Measurements from ENCODE around the gene FLYWCH2. TPM values are rescaled to one million over a fixed set of nuclear protein-coding genes. Genes with fewer than 3 reads are reported as not detected.

FLYWCH2 gene
- total and polyA plus RNA-seq, 2 of the 8 experiments (the other 6 are each of a cell fraction or from before 2014, with no cell fraction given): 16.4 to 30.7 TPM

DNA sequence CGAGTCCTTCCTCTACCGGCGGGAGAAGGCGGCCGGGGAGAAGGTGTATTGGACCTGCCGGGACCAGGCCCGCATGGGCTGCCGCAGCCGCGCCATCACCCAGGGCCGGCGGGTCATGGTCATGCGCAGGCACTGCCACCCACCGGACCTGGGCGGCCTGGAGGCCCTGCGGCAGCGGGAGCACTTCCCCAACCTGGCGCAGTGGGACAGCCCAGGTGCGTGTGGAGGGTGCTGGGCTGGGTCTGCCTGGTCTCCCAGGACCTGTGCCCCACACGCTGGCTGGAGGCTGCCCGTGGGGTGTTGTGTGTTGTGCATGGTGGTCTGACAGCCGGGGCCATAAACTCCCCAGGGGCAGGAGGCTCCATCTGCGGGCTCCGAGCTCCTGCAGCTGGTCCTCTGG lies 54.2 kb downstream of the FLYWCH2 start:
- CTCF ChIA-PET (ENCODE audit: partially characterized antibody): interaction anchor here (0.6 to 1.8 kb wide), 4 partner anchors 9 to 145 kb away, joined by 3 to 6 read pairs (median 4); no protein-coding TSS in a partner anchor
- no peak overlapping the region for H3K4me2 ChIP-seq (ENCODE audit: insufficient read depth in 1 of 2, low read depth in 2 of 2, low read length in 2 of 2)
- H3K4me1 ChIP-seq (replicated peaks in 1 of 4; ENCODE audit: control insufficient read depth in 3 of 4, insufficient read depth in 4 of 4, low read length in 3 of 4): no peaks in the 10 kb centered on the region; a peak in 1 of 7 replicates
- H2BK15ac ChIP-seq (ENCODE audit: low read length): no peak overlapping the region
- no peak overlapping the region for H3K9ac ChIP-seq (replicated peaks in 1 of 4; ENCODE audit: extremely low read depth in 1 of 4, low read depth in 3 of 4, low read length in 3 of 4)
- DNase-seq (ENCODE audit: low read depth in 1 of 2, low spot score in 2 of 2) (no peak), FAIRE-seq (no peak)
- H3K14ac ChIP-seq (ENCODE audit: insufficient read length): no peak overlapping the region
- peaks cover 0 to 15% (median 7%) of the 10 kb centered on the region in 4 experiments; a peak in 4 of 8 replicates for H3K36me3 ChIP-seq (ENCODE audit: control insufficient read depth in 2 of 4, insufficient read depth in 4 of 4, low read length in 3 of 4)
- H2BK120ac ChIP-seq (replicated peaks; ENCODE audit: low read depth, low read length): no peak overlapping the region
- no peaks in the 10 kb centered on the region for H3K9me3 ChIP-seq (ENCODE audit: insufficient read depth in 2 of 2, low read depth in 1 of 2, low read length in 1 of 2)
- no peak overlapping the region for H3K23ac ChIP-seq (ENCODE audit: insufficient read length)
- H3K23me2 ChIP-seq (ENCODE audit: low read depth, low read length): no peaks in the 10 kb centered on the region
- no peak overlapping the region for H2BK12ac ChIP-seq (ENCODE audit: low read depth, low read length)
- no peak overlapping the region for H2AK5ac ChIP-seq (ENCODE audit: low read depth, low read length)
- no peak overlapping the region for H3K4me3 ChIP-seq (ENCODE audit: extremely low read depth in 1 of 4, insufficient read depth in 2 of 4, low read depth in 3 of 4, low read length in 4 of 4)
- H3K4ac ChIP-seq (replicated peaks; ENCODE audit: insufficient read length, low read depth, low read length): no peak overlapping the region
- H2BK20ac ChIP-seq (ENCODE audit: low read length): no peak overlapping the region
- H4K8ac ChIP-seq (ENCODE audit: extremely low read depth, insufficient read depth, low read length): no peak overlapping the region; the same call in 1 of the 2 replicates
- no peak overlapping the region for H4K91ac ChIP-seq (replicated peaks; ENCODE audit: insufficient read length, low read length)
- POLR2A ChIA-PET (ENCODE audit: partially characterized antibody): interaction anchor here (0.9 to 1.4 kb wide), 3 partner anchors 26 to 67 kb away, joined by 3 to 4 read pairs (median 3); no protein-coding TSS in a partner anchor
- H2AFZ ChIP-seq (ENCODE audit: low read length): no peak overlapping the region
- 96% methylated on average over 19 of the region's 24 CpGs; no CpG with 5 or more reads in 1 of the 2 experiments for WGBS, 2 experiments (ENCODE audit: extremely low coverage in 1 of 2, insufficient coverage in 1 of 2, insufficient read length in 1 of 2, insufficient replicate concordance in 2 of 2, low coverage in 1 of 2, low lambda C conversion rate in 2 of 2, missing lambda C conversion rate in 1 of 2)
- no peak overlapping the region; the same call in 1 of the 2 replicates for H3K18ac ChIP-seq (ENCODE audit: extremely low read depth, low read length)
- H3K79me2 ChIP-seq (ENCODE audit: control insufficient read depth in 1 of 2, insufficient read depth in 2 of 2, low read length in 2 of 2): no peaks in the 10 kb centered on the region
- no peak overlapping the region for H3K27ac ChIP-seq (ENCODE audit: low read depth, low read length)
- no peak overlapping the region for H3K56ac ChIP-seq (replicated peaks; ENCODE audit: insufficient read length, low read depth, low read length)
- H4K20me1 ChIP-seq (replicated peaks in 1 of 2; ENCODE audit: control insufficient read depth in 1 of 2, insufficient read depth in 2 of 2, low read length in 2 of 2): no peaks in the 10 kb centered on the region
- H2BK5ac ChIP-seq (ENCODE audit: low read depth, low read length): no peak overlapping the region
- H3K27me3 ChIP-seq (replicated peaks in 1 of 4; ENCODE audit: control insufficient read depth in 3 of 4, extremely low read depth in 1 of 4, insufficient read depth in 3 of 4, low read length in 3 of 4): no peaks in the 10 kb centered on the region
- H4K5ac ChIP-seq (ENCODE audit: insufficient read length, low read depth, low read length): no peak overlapping the region
- H3K79me1 ChIP-seq (ENCODE audit: low read depth, low read length): no peaks in the 10 kb centered on the region; the same call in 1 of the 2 replicates
- no peak for TF ChIP-seq TAF7 (optimal IDR thresholded peaks at IDR 0.05; ENCODE audit: borderline replicate concordance, low read depth, low read length)
- no peak for TF ChIP-seq KDM1A (IDR thresholded peaks at IDR 0.05; ENCODE audit: borderline replicate concordance, low read length)
- TF ChIP-seq SIN3A (conservative IDR thresholded peaks at IDR 0.05 in 1 of 2, IDR thresholded peaks at IDR 0.05 in 1 of 2; ENCODE audit: low read depth in 1 of 2, low read length in 2 of 2): no peak
- TF ChIP-seq, protein P1, sequence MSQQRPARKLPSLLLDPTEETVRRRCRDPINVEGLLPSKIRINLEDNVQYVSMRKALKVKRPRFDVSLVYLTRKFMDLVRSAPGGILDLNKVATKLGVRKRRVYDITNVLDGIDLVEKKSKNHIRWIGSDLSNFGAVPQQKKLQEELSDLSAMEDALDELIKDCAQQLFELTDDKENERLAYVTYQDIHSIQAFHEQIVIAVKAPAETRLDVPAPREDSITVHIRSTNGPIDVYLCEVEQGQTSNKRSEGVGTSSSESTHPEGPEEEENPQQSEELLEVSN (IDR thresholded peaks at IDR 0.05): no peak
- no peak for TF ChIP-seq CREB1 (IDR thresholded peaks at IDR 0.05)
- no peak for TF ChIP-seq HDAC2 (IDR thresholded peaks at IDR 0.05; ENCODE audit: borderline replicate concordance in 1 of 2, low read depth in 2 of 2, low read length in 2 of 2)
- TF ChIP-seq RAD21 (IDR thresholded peaks at IDR 0.05 in 1 of 2, conservative IDR thresholded peaks at IDR 0.05 in 1 of 2; ENCODE audit: low read depth in 2 of 2, low read length in 2 of 2): no peak
- no peak for TF ChIP-seq POU5F1 (IDR thresholded peaks at IDR 0.05; ENCODE audit: low read depth, low read length)
- TF ChIP-seq SRF (IDR thresholded peaks at IDR 0.05; ENCODE audit: low read depth, low read length): no peak
- no peak for TF ChIP-seq TBP (IDR thresholded peaks at IDR 0.05; ENCODE audit: low read depth, low read length)
- TF ChIP-seq JUN (IDR thresholded peaks at IDR 0.05; ENCODE audit: low read depth, low read length): no peak
